HepG2 (cell line): Measurements from ENCODE around the gene DSCAM. TPM values are rescaled to one million over a fixed set of nuclear protein-coding genes. Genes with fewer than 3 reads are reported as not detected.

Source experiments
- ATAC-seq: fragments of 200-7000 bp; cut with Tn5 transposase; 3 replicates; pipeline ENCODE4 v1.9.1; 2020; ENCODE audit warnings: mild to moderate bottlenecking, moderate library complexity
- BruUV-seq: library from RNA; stranded (reverse); fragments of 400-500 nt; replicated peaks from 2 replicates; lab custom pipeline; 2021; lab: Mats Ljungman, UMichigan
- CTCF ChIA-PET: fragments of 300-600 bp; formaldehyde crosslinking; extraction: SDS; loops from one replicate; lab custom pipeline; 2021; ENCODE audit warnings: low total read pairs, inconsistent platforms, low intra/inter-chr PET ratio; lab: Yijun Ruan, JAX
- POLR2A ChIA-PET: fragments of 350-600 bp; sonication (Branson Sonifier 250); formaldehyde crosslinking; loops from one replicate; lab custom pipeline; 2020; ENCODE audit warnings: antibody characterized with exemption, inconsistent platforms; lab: Yijun Ruan, JAX
- DNase-seq: peaks from one replicate; pipeline ENCODE4 v3.0.0-alpha.2; 2015; ENCODE audit warnings: low spot score
- FAIRE-seq: peaks from 3 replicates; lab custom pipeline; 2011; peaks lifted over from hg19 to GRCh38; lab: Jason Lieb, UNC
- H2AFZ ChIP-seq: one replicate; pipeline ENCODE4 v1.6.1; 2011; ENCODE audit warnings: low read length, inconsistent platforms
- H3K27ac ChIP-seq: fragments of 300-600 bp; 3 replicates; pipeline ENCODE4 v1.8.0; 2011; ENCODE audit warnings: mixed run types, mild to moderate bottlenecking, mixed read lengths, low read length, inconsistent platforms; ENCODE audit not compliant: insufficient read depth; ENCODE audit errors: extremely low read length
- H3K27me3 ChIP-seq, 2 experiments: fragments of 200-600 bp in 1 of 2; 2 replicates in 1 of 2; 3 replicates in 1 of 2; pipeline versions ENCODE4 v1.6.0 to v1.8.0; 2011; ENCODE audit warnings: low read length in 2 of 2, mild to moderate bottlenecking in 2 of 2, moderate library complexity in 2 of 2, inconsistent platforms in 1 of 2; ENCODE audit not compliant: insufficient read depth in 2 of 2, control insufficient read depth in 1 of 2
- H3K36me3 ChIP-seq, 2 experiments: fragments of 200-600 bp in 1 of 2; replicated peaks in 1 of 2; 2 replicates in 1 of 2; 3 replicates in 1 of 2; pipeline versions ENCODE4 v1.5.1 to v1.8.0; 2011; ENCODE audit warnings: low read length in 2 of 2, inconsistent platforms in 1 of 2; ENCODE audit not compliant: insufficient read depth in 2 of 2, control insufficient read depth in 1 of 2
- H3K4me1 ChIP-seq: 2 replicates; pipeline ENCODE4 v1.5.1; 2012; ENCODE audit warnings: low read length, inconsistent platforms; ENCODE audit not compliant: insufficient read depth
- H3K4me2 ChIP-seq: 2 replicates; pipeline ENCODE4 v1.6.0; 2011; ENCODE audit warnings: low read depth, low read length, inconsistent platforms
- H3K4me3 ChIP-seq, 3 experiments: fragments of 200-600 bp in 1 of 3; sonication (generic), shearing (Covaris generic) in 1 of 3; replicated peaks in 1 of 3; 2 replicates each; pipeline ENCODE4 v1.5.1; 2011 to 2016; ENCODE audit warnings: low read length in 3 of 3, inconsistent platforms in 2 of 3, low read depth in 2 of 3, mild to moderate bottlenecking in 2 of 3, control low read depth in 1 of 3, mixed read lengths in 1 of 3; ENCODE audit not compliant: insufficient read depth in 1 of 3
- H3K79me2 ChIP-seq: one replicate; pipeline ENCODE4 v1.6.1; 2011; ENCODE audit warnings: low read length, inconsistent platforms; ENCODE audit not compliant: insufficient read depth
- H3K9ac ChIP-seq: 2 replicates; pipeline ENCODE4 v1.6.0; 2011; ENCODE audit warnings: mild to moderate bottlenecking, low read depth, low read length, inconsistent platforms; ENCODE audit not compliant: insufficient read depth
- H3K9me3 ChIP-seq: 2 replicates; pipeline ENCODE4 v1.5.1; 2012; ENCODE audit warnings: mild to moderate bottlenecking, low read length
- H4K20me1 ChIP-seq: 2 replicates; pipeline ENCODE4 v1.6.0; 2011; ENCODE audit warnings: inconsistent platforms, mild to moderate bottlenecking, low read length, moderate library complexity; ENCODE audit not compliant: insufficient read depth
- PHB2 ChIP-seq: fragments of 450-650 bp; IDR thresholded peaks from 2 replicates; pipeline ENCODE4 v1.6.1; 2018; ENCODE audit not compliant: partially characterized antibody
- PRDM15 ChIP-seq: sonication (generic); formaldehyde crosslinking; IDR thresholded peaks from 2 replicates; pipeline ENCODE4 v1.4.0; 2020; ENCODE audit warnings: missing genetic modification reagents
- RBAK ChIP-seq: sonication (generic); formaldehyde crosslinking; IDR thresholded peaks from 2 replicates; pipeline ENCODE4 v1.5.1; 2020; ENCODE audit warnings: mild to moderate bottlenecking, missing genetic modification reagents
- ZNF10 ChIP-seq: sonication (generic); formaldehyde crosslinking; IDR thresholded peaks from 2 replicates; pipeline ENCODE4 v1.4.0; 2020; ENCODE audit warnings: mild to moderate bottlenecking, low read depth, missing genetic modification reagents, borderline replicate concordance
- ZNF224 ChIP-seq: sonication (generic); formaldehyde crosslinking; IDR thresholded peaks from 2 replicates; pipeline ENCODE4 v1.5.0; 2020; ENCODE audit warnings: mild to moderate bottlenecking, missing genetic modification reagents
- ZNF318 ChIP-seq: sonication (generic); formaldehyde crosslinking; IDR thresholded peaks from 2 replicates; pipeline ENCODE4 v1.4.0; 2020; ENCODE audit warnings: mild to moderate bottlenecking, missing genetic modification reagents
- ZNF563 ChIP-seq: sonication (generic); formaldehyde crosslinking; IDR thresholded peaks from 2 replicates; pipeline ENCODE4 v1.8.0; 2022; ENCODE audit warnings: mild to moderate bottlenecking, moderate library complexity, missing genetic modification reagents
- WGBS: methylation state at CpG from one replicate; pipeline ENCODE4 v1.1.6; 2017; ENCODE audit warnings: low lambda C conversion rate; 5-methylcytosine and 5-hydroxymethylcytosine counted together
- in situ Hi-C: cut with HindIII; loops from 2 replicates; pipeline ENCODE4 v1.10.0; 2017; ENCODE audit warnings: low pct_unique_long_range_greater_than_20kb; ENCODE audit not compliant: extremely low pct_ligation_motif_present
- intact Hi-C: fragments of 100-400 bp; cut with micrococcal nuclease; formaldehyde crosslinking; loops from one replicate; pipeline ENCODE4 v1.10.0; 2022; ENCODE audit not compliant: unreplicated experiment
- polyA plus RNA-seq, 8 experiments: library from polyadenylated mRNA; depleted of rRNA in 3 of 8; stranded (reverse) in 7 of 8; unstranded in 1 of 8; fragments of >200 nt; fragmentation: Illumina TruSeq in 4 of 8; extraction: Trizol in 4 of 8; gene quantifications; 2 replicates each; pipeline versions ENCODE4 v1.2.1 to v1.2.3, GENCODE V29; 2011 to 2016; ENCODE audit warnings: low read depth in 4 of 8, missing spikeins in 1 of 8, mixed read lengths in 1 of 8; ENCODE audit not compliant: insufficient read depth in 1 of 8
- total RNA-seq, 5 experiments: library from RNA; depleted of rRNA; stranded (reverse); fragments of >200 nt; fragmentation: Illumina TruSeq; extraction: Trizol; gene quantifications; 2 replicates each; pipeline ENCODE4 v1.2.3, GENCODE V29; 2016; ENCODE audit warnings: low read depth in 1 of 5

The DSCAM gene
- total and polyA plus RNA-seq, 2 of the 13 experiments (the other 11 are each of a cell fraction or from before 2014, with no cell fraction given) = not detected

GRCh38 chr21:40130476-40130875 is 716.5 kb downstream of the DSCAM start:
- no peak overlapping the region for H3K4me2 ChIP-seq
- in situ Hi-C loops = no loop called here
- no peak overlapping the region for H3K4me3 ChIP-seq
- CTCF ChIA-PET = no interaction called here
- no peak overlapping the region for H3K27ac ChIP-seq
- H2AFZ ChIP-seq = no peak overlapping the region
- no peaks in the 10 kb centered on the region for H3K36me3 ChIP-seq
- TF ChIP-seq PHB2 (no peak), RBAK (CRISPR knock-in tag) (no peak), ZNF224 (CRISPR knock-in tag) (no peak), ZNF563 (CRISPR knock-in tag) (no peak), PRDM15 (CRISPR knock-in tag) (no peak)
- no peaks in the 10 kb centered on the region for H3K79me2 ChIP-seq
- intact Hi-C loops = no loop called here
- no peaks in the 10 kb centered on the region for H3K4me1 ChIP-seq
- WGBS = 40% methylated on average over 3 of the region's 3 CpGs
- no TSS peak for BruUV-seq
- POLR2A ChIA-PET = no interaction called here
- no peaks in the 10 kb centered on the region for H4K20me1 ChIP-seq
- FAIRE-seq (no peak), ATAC-seq (no peak), DNase-seq (no peak)
- H3K9me3 ChIP-seq = peaks cover 90% of the 10 kb centered on the region
- no peak overlapping the region for H3K9ac ChIP-seq
- H3K27me3 ChIP-seq = no peaks in the 10 kb centered on the region

- Histone ChIP-seq H3K79me2 (no peaks in the 10 kb centered on the region), H3K9me3 (peaks cover 92% of the 10 kb centered on the region), H4K20me1 (no peaks in the 10 kb centered on the region), H3K4me2 (no peak overlapping the region), H3K9ac (no peak overlapping the region), H3K27me3 (no peaks in the 10 kb centered on the region), H3K4me3 (no peak overlapping the region), H3K36me3 (no peaks in the 10 kb centered on the region), H2AFZ (no peak overlapping the region), H3K27ac (no peak overlapping the region), H3K4me1 (no peaks in the 10 kb centered on the region)
- BruUV-seq = no TSS peak
- in situ Hi-C loops = no loop called here
- ChIA-PET POLR2A (no interaction called here), CTCF (no interaction called here)
- FAIRE-seq = no peak
- ATAC-seq = no peak
- no peak for DNase-seq
- 23% methylated on average over 1 of the region's 1 CpG for WGBS
- intact Hi-C loops = no loop called here
- no peak for TF ChIP-seq ZNF10 (CRISPR knock-in tag)
- no peak for TF ChIP-seq ZNF318 (CRISPR knock-in tag)
Observed at GRCh38 chr21:40129809-40130208, 717.1 kb downstream of the DSCAM start.
